GM10248 (cell line): ENCODE results near the gene GMPR2.
A peak's percentile ranks its signal among the peaks of the same experiment; 100 is the strongest.

ENCODE experiments used
- CTCF ChIA-PET: fragments of 300-600 bp; sonication (Branson Sonifier 250); formaldehyde crosslinking; extraction: SDS; loops from one replicate; lab custom pipeline; 2021; ENCODE audit warnings: antibody characterized with exemption; lab: Yijun Ruan, JAX
- POLR2A ChIA-PET: fragments of 350-650 bp; sonication (Branson Sonifier 250); formaldehyde crosslinking; extraction: SDS; loops from one replicate; lab custom pipeline; 2020; ENCODE audit warnings: antibody characterized with exemption; lab: Yijun Ruan, JAX
- DNase-seq: peaks from one replicate; pipeline ENCODE4 v3.0.0; 2012; ENCODE audit errors: extremely low spot score
- CTCF ChIP-seq: IDR thresholded peaks from 2 replicates; pipeline ENCODE4 v1.5.1; 2012; ENCODE audit warnings: mild to moderate bottlenecking, low read depth; ENCODE audit errors: extremely low read depth, missing control alignments, control extremely low read depth

The GMPR2 gene

GRCh38 chr14:24271834-24272263, 39.1 kb downstream of the GMPR2 start:
- DNase-seq: no peak
- CTCF ChIA-PET: interaction anchor here (0.7 to 9.2 kb wide), 15 partner anchors 9 to 159 kb away, joined by 3 to 68 read pairs (median 6); partner anchors contain the start of genes CHMP4A, CIDEB, IRF9 and KHNYN
- POLR2A ChIA-PET: interaction anchor here (1.2 to 2.0 kb wide), 4 partner anchors 10 to 29 kb away, joined by 6 to 13 read pairs (median 8); partner anchors contain the start of gene TINF2
- no peak for TF ChIP-seq CTCF

- ChIA-PET POLR2A (no interaction called here), CTCF (interaction anchor here (0.7 to 9.2 kb wide), 8 partner anchors 9 to 61 kb away, joined by 3 to 68 read pairs (median 35); partner anchors contain the start of genes CIDEB, LTB4R2 and TINF2)
- TF ChIP-seq CTCF: no peak
- DNase-seq: no peak
Observed at GRCh38 chr14:24272467-24272866, 39.7 kb downstream of the GMPR2 start.

GRCh38 chr14:24273422-24273998, 40.8 kb downstream of the GMPR2 start:
- no peak for TF ChIP-seq CTCF
- DNase-seq: no peak
- ChIA-PET POLR2A (interaction anchor here (1.5 kb wide), 1 partner anchor 31 kb away, joined by 12 read pairs; the partner anchor contains the start of gene TINF2), CTCF (interaction anchor here (0.7 to 8.0 kb wide), 12 partner anchors 17 to 112 kb away, joined by 3 to 68 read pairs (median 5); partner anchors contain the start of genes CIDEB, IRF9, LTB4R and LTB4R2)

GRCh38 chr14:24274101-24274543, 41.4 kb downstream of the GMPR2 start:
- DNase-seq: peak; percentile 73
- POLR2A ChIA-PET: interaction anchor here (0.7 to 1.5 kb wide), 2 partner anchors 23 to 32 kb away, joined by 9 to 12 read pairs; partner anchors contain the start of gene TINF2

GRCh38 chr14:24277071-24277470, 44.3 kb downstream of the GMPR2 start:
- CTCF ChIA-PET: interaction anchor here (1.4 to 5.7 kb wide), 4 partner anchors 20 to 61 kb away, joined by 3 to 26 read pairs (median 10); partner anchors contain the start of genes CIDEB, MDP1 and TINF2
- POLR2A ChIA-PET: interaction anchor here (0.6 to 0.8 kb wide), 2 partner anchors 17 to 25 kb away, joined by 3 read pairs; no protein-coding TSS in a partner anchor
- TF ChIP-seq CTCF: no peak
- DNase-seq: no peak

More at GRCh38 chr14:24274101-24274543, 41.4 kb downstream of the GMPR2 start:
- TF ChIP-seq CTCF: no peak
- CTCF ChIA-PET: interaction anchor here (0.7 to 8.0 kb wide), 12 partner anchors 16 to 113 kb away, joined by 3 to 68 read pairs (median 5); partner anchors contain the start of genes CIDEB, IRF9, LTB4R and LTB4R2

GRCh38 chr14:24277606-24278321, 45.0 kb downstream of the GMPR2 start:
- POLR2A ChIA-PET: interaction anchor here (0.8 kb wide), 1 partner anchor 17 kb away, joined by 3 read pairs; no protein-coding TSS in a partner anchor
- TF ChIP-seq CTCF: no peak
- CTCF ChIA-PET: interaction anchor here (1.2 to 6.1 kb wide), 5 partner anchors 13 to 154 kb away, joined by 3 to 42 read pairs (median 15); partner anchors contain the start of genes CIDEB and TINF2
- DNase-seq: no peak
